Measurements from ENCODE around the gene PALD1.

The PALD1 gene

DNA sequence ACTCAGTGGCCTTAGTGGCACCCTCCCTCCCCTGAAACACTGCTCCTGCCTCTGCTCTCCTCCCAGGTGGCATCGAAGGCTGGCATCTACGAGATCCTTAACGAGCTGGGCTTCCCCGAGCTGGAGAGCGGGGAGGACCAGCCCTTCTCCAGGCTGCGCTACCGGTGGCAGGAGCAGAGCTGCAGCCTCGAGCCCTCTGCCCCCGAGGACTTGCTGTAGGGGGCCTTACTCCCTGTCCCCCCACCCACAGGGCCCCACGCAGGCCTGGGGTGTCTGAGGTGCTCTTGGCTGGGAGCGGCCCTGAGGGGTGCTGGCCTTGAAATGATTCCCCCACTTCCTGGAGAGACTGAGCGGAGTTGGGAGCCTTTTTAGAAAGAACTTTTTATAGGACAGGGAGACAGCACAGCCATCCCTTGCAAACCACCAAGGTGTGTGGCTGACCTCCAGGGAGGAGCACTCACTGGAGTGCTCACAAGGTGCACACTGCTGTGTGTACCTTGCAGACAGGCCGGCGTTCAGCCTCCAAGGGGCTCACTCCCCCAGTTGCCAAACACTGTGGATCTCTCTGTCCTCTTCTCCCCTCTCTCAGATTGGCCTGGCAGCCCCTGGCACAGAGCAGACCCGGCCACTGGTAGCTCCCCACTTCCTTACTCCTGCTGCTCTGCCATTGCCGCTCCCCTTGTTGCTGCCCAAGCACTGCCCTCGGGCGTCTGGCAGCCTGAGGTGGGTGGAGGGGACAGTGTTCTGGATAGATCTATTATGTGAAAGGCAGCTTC lies 88.1 kb downstream of the PALD1 start:
- H3K4me3 ChIP-seq (ENCODE audit: low read depth, low read length): no peak overlapping the region
- H3K79me1 ChIP-seq (ENCODE audit: low read length): no peaks in the 10 kb centered on the region
- H4K12ac ChIP-seq (ENCODE audit: low read depth, low read length): no peak overlapping the region
- no peak overlapping the region for H3K9ac ChIP-seq (ENCODE audit: low read length)
- no peak overlapping the region for H3K18ac ChIP-seq (ENCODE audit: low read length)
- no peak overlapping the region for H3K27ac ChIP-seq (ENCODE audit: low read depth, low read length)
- no peak overlapping the region for H4K91ac ChIP-seq (ENCODE audit: low read depth, low read length)
- no peak overlapping the region for H2BK12ac ChIP-seq (ENCODE audit: low read length)
- no peak overlapping the region for H3K14ac ChIP-seq (ENCODE audit: low read length)
- H2BK5ac ChIP-seq (ENCODE audit: low read depth, low read length, poor library complexity): no peak overlapping the region
- no peak overlapping the region for H2AFZ ChIP-seq (ENCODE audit: insufficient read depth, low read length, poor library complexity)
- H3K36me3 ChIP-seq (ENCODE audit: control insufficient read depth in 1 of 2, insufficient read depth in 2 of 2, low read length in 2 of 2): no peaks in the 10 kb centered on the region
- H3K27me3 ChIP-seq (ENCODE audit: insufficient read depth, low read length): no peaks in the 10 kb centered on the region
- no peak overlapping the region for H3K23ac ChIP-seq (ENCODE audit: low read length)
- no peaks in the 10 kb centered on the region for H3K4me1 ChIP-seq (ENCODE audit: control insufficient read depth in 1 of 2, insufficient read depth in 2 of 2, low read length in 2 of 2)
- H2BK120ac ChIP-seq (ENCODE audit: insufficient read depth, low read length, poor library complexity): no peak overlapping the region
- H3K4ac ChIP-seq (ENCODE audit: low read depth, low read length): no peak overlapping the region
- no peak overlapping the region for H4K8ac ChIP-seq (ENCODE audit: low read depth, low read length)
- DNase-seq: no peak
- H3K79me2 ChIP-seq (ENCODE audit: control insufficient read depth, insufficient read depth, low read length, poor library complexity): no peaks in the 10 kb centered on the region
- H2AK5ac ChIP-seq (ENCODE audit: low read length): no peak overlapping the region
- no CpG with 5 or more reads among the region's 18 CpGs for WGBS (ENCODE audit: extremely low coverage, insufficient coverage, insufficient read length)
- no peak overlapping the region for H3K4me2 ChIP-seq (ENCODE audit: low read length)
- H3K9me3 ChIP-seq (ENCODE audit: insufficient read depth, low read depth, low read length): no peaks in the 10 kb centered on the region

GRCh38 chr10:70567603-70568002 lies 89.0 kb downstream of the PALD1 start:
- Histone ChIP-seq H3K4ac (ENCODE audit: low read depth, low read length) (no peak overlapping the region), H4K91ac (ENCODE audit: low read depth, low read length) (no peak overlapping the region), H3K27me3 (ENCODE audit: insufficient read depth, low read length) (no peaks in the 10 kb centered on the region), H2BK5ac (ENCODE audit: low read depth, low read length, poor library complexity) (no peak overlapping the region), H3K14ac (ENCODE audit: low read length) (no peak overlapping the region), H3K4me2 (ENCODE audit: low read length) (no peak overlapping the region), H3K18ac (ENCODE audit: low read length) (no peak overlapping the region), H3K79me1 (ENCODE audit: low read length) (no peaks in the 10 kb centered on the region), H3K36me3 (ENCODE audit: control insufficient read depth in 1 of 2, insufficient read depth in 2 of 2, low read length in 2 of 2) (no peaks in the 10 kb centered on the region), H3K23ac (ENCODE audit: low read length) (no peak overlapping the region), H2AK5ac (ENCODE audit: low read length) (no peak overlapping the region), H4K12ac (ENCODE audit: low read depth, low read length) (no peak overlapping the region), H3K79me2 (ENCODE audit: control insufficient read depth, insufficient read depth, low read length, poor library complexity) (no peaks in the 10 kb centered on the region), H2AFZ (ENCODE audit: insufficient read depth, low read length, poor library complexity) (no peak overlapping the region), H3K27ac (ENCODE audit: low read depth, low read length) (no peak overlapping the region), H3K9ac (ENCODE audit: low read length) (no peak overlapping the region), H3K9me3 (ENCODE audit: insufficient read depth, low read depth, low read length) (peaks cover 1% of the 10 kb centered on the region), H3K4me1 (ENCODE audit: control insufficient read depth in 1 of 2, insufficient read depth in 2 of 2, low read length in 2 of 2) (no peaks in the 10 kb centered on the region), H2BK12ac (ENCODE audit: low read length) (no peak overlapping the region), H4K8ac (ENCODE audit: low read depth, low read length) (no peak overlapping the region), H2BK120ac (ENCODE audit: insufficient read depth, low read length, poor library complexity) (no peak overlapping the region), H3K4me3 (ENCODE audit: low read depth, low read length) (peak overlapping the region; percentile 8)
- no CpG with 5 or more reads among the region's 4 CpGs for WGBS (ENCODE audit: extremely low coverage, insufficient coverage, insufficient read length)
- DNase-seq: no peak

GRCh38 chr10:70568113-70568512 lies 89.5 kb downstream of the PALD1 start:
- Histone ChIP-seq H2BK5ac (ENCODE audit: low read depth, low read length, poor library complexity) (no peak overlapping the region), H3K23ac (ENCODE audit: low read length) (no peak overlapping the region), H3K4me2 (ENCODE audit: low read length) (no peak overlapping the region), H4K91ac (ENCODE audit: low read depth, low read length) (no peak overlapping the region), H2BK12ac (ENCODE audit: low read length) (no peak overlapping the region), H3K36me3 (ENCODE audit: control insufficient read depth in 1 of 2, insufficient read depth in 2 of 2, low read length in 2 of 2) (no peaks in the 10 kb centered on the region), H3K79me1 (ENCODE audit: low read length) (no peaks in the 10 kb centered on the region), H4K8ac (ENCODE audit: low read depth, low read length) (no peak overlapping the region), H3K4ac (ENCODE audit: low read depth, low read length) (no peak overlapping the region), H3K27me3 (ENCODE audit: insufficient read depth, low read length) (no peaks in the 10 kb centered on the region), H3K9me3 (ENCODE audit: insufficient read depth, low read depth, low read length) (peaks cover 1% of the 10 kb centered on the region), H3K9ac (ENCODE audit: low read length) (no peak overlapping the region), H3K4me1 (ENCODE audit: control insufficient read depth in 1 of 2, insufficient read depth in 2 of 2, low read length in 2 of 2) (no peaks in the 10 kb centered on the region), H4K12ac (ENCODE audit: low read depth, low read length) (no peak overlapping the region), H3K14ac (ENCODE audit: low read length) (no peak overlapping the region), H2AK5ac (ENCODE audit: low read length) (no peak overlapping the region), H3K18ac (ENCODE audit: low read length) (no peak overlapping the region), H2BK120ac (ENCODE audit: insufficient read depth, low read length, poor library complexity) (no peak overlapping the region), H3K79me2 (ENCODE audit: control insufficient read depth, insufficient read depth, low read length, poor library complexity) (no peaks in the 10 kb centered on the region), H3K4me3 (ENCODE audit: low read depth, low read length) (no peak overlapping the region), H2AFZ (ENCODE audit: insufficient read depth, low read length, poor library complexity) (no peak overlapping the region), H3K27ac (ENCODE audit: low read depth, low read length) (no peak overlapping the region)
- WGBS (ENCODE audit: extremely low coverage, insufficient coverage, insufficient read length): no CpG with 5 or more reads among the region's 3 CpGs
- no peak for DNase-seq

DNA sequence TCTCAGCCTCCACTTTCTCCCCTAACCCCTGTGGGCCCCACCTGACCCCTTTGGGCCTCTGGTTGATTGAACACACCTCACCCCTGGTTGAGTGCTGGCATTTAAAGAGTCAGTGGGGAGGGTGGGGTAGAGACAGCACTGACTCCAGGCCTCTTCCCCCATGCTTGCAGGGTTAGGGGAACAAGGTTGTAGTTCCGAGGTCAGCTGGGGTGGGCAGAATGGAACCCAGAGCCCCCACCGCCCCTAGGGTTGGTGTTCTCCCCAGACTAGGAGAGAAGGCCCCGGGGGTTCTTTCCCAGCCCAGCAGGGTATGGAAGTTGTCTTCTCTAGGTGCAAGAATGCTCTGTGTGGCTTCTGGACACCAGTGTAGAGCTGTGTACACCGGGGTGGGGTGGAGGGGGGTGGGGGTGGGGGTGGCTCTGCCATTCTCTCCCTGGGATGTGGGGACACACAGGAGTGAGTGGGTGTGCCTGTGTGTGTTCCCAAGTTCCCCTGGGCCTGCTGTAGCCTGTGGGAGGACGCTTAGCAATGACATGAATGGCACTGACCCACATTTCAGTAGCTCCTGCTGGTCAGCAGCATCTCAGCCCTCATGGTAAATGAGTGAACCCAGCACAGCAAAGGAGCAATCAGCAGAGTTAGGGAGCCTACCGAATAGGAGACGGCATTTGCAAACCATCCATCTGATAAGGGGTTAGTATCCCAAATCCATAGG lies 90.4 kb downstream of the PALD1 start:
- peaks cover 1% of the 10 kb centered on the region for H3K9me3 ChIP-seq (ENCODE audit: insufficient read depth, low read depth, low read length)
- no peak overlapping the region for H3K18ac ChIP-seq (ENCODE audit: low read length)
- no peak for DNase-seq
- H3K27me3 ChIP-seq (ENCODE audit: insufficient read depth, low read length): no peaks in the 10 kb centered on the region
- H2BK12ac ChIP-seq (ENCODE audit: low read length): no peak overlapping the region
- H3K36me3 ChIP-seq (ENCODE audit: control insufficient read depth in 1 of 2, insufficient read depth in 2 of 2, low read length in 2 of 2): no peaks in the 10 kb centered on the region
- H3K27ac ChIP-seq (ENCODE audit: low read depth, low read length): no peak overlapping the region
- no peak overlapping the region for H3K4me3 ChIP-seq (ENCODE audit: low read depth, low read length)
- no peak overlapping the region for H3K4ac ChIP-seq (ENCODE audit: low read depth, low read length)
- H4K8ac ChIP-seq (ENCODE audit: low read depth, low read length): no peak overlapping the region
- H2BK120ac ChIP-seq (ENCODE audit: insufficient read depth, low read length, poor library complexity): no peak overlapping the region
- H2AFZ ChIP-seq (ENCODE audit: insufficient read depth, low read length, poor library complexity): no peak overlapping the region
- no peaks in the 10 kb centered on the region for H3K79me1 ChIP-seq (ENCODE audit: low read length)
- no peak overlapping the region for H2AK5ac ChIP-seq (ENCODE audit: low read length)
- no peak overlapping the region for H3K4me2 ChIP-seq (ENCODE audit: low read length)
- H3K14ac ChIP-seq (ENCODE audit: low read length): no peak overlapping the region
- no peak overlapping the region for H4K91ac ChIP-seq (ENCODE audit: low read depth, low read length)
- WGBS (ENCODE audit: extremely low coverage, insufficient coverage, insufficient read length): no CpG with 5 or more reads among the region's 7 CpGs
- no peak overlapping the region for H3K9ac ChIP-seq (ENCODE audit: low read length)
- no peaks in the 10 kb centered on the region for H3K79me2 ChIP-seq (ENCODE audit: control insufficient read depth, insufficient read depth, low read length, poor library complexity)
- no peaks in the 10 kb centered on the region for H3K4me1 ChIP-seq (ENCODE audit: control insufficient read depth in 1 of 2, insufficient read depth in 2 of 2, low read length in 2 of 2)
- no peak overlapping the region for H2BK5ac ChIP-seq (ENCODE audit: low read depth, low read length, poor library complexity)
- H4K12ac ChIP-seq (ENCODE audit: low read depth, low read length): no peak overlapping the region
- no peak overlapping the region for H3K23ac ChIP-seq (ENCODE audit: low read length)

Data from trophoblast cell (in vitro differentiated cells and primary cell).